H9 (cell line): ENCODE measurements around the gene GALNT13. TPM values are rescaled to one million over a fixed set of nuclear protein-coding genes. Genes with fewer than 3 reads are reported as not detected.

Experiments
- DNase-seq: peaks from one replicate; pipeline ENCODE4 v3.0.0-alpha.2; 2017
- H2AFZ ChIP-seq: one replicate; pipeline ENCODE4 v1.6.1; 2013; ENCODE audit warnings: mild to moderate bottlenecking, low read length, control low read depth, moderate library complexity
- H2AK5ac ChIP-seq: 2 replicates; pipeline ENCODE4 v1.6.1; 2013; ENCODE audit warnings: low read length, control low read depth, mixed read lengths; ENCODE audit not compliant: insufficient read length
- H2BK120ac ChIP-seq: one replicate; pipeline ENCODE4 v1.6.1; 2013; ENCODE audit warnings: low read depth, mild to moderate bottlenecking, low read length, control low read depth, inconsistent platforms; ENCODE audit not compliant: poor library complexity, severe bottlenecking
- H2BK12ac ChIP-seq: 2 replicates; pipeline ENCODE4 v1.6.1; 2013; ENCODE audit warnings: low read length, control low read depth, mixed read lengths, low read depth; ENCODE audit not compliant: insufficient read length
- H2BK15ac ChIP-seq: 2 replicates; pipeline ENCODE4 v1.6.1; 2013; ENCODE audit warnings: low read depth, low read length, control low read depth
- H2BK20ac ChIP-seq: one replicate; pipeline ENCODE4 v1.6.1; 2013; ENCODE audit warnings: low read depth, mild to moderate bottlenecking, low read length, control low read depth, inconsistent platforms; ENCODE audit not compliant: poor library complexity, severe bottlenecking
- H2BK5ac ChIP-seq: 2 replicates; pipeline ENCODE4 v1.6.1; 2013; ENCODE audit warnings: low read length, control low read depth, mixed read lengths; ENCODE audit not compliant: insufficient read length
- H3K14ac ChIP-seq: 2 replicates; pipeline ENCODE4 v1.6.1; 2013; ENCODE audit warnings: low read length, control low read depth; ENCODE audit not compliant: insufficient read depth
- H3K18ac ChIP-seq: 2 replicates; pipeline ENCODE4 v1.6.1; 2013; ENCODE audit warnings: low read depth, mild to moderate bottlenecking, mixed read lengths, low read length, control low read depth; ENCODE audit not compliant: insufficient read length
- H3K23ac ChIP-seq: 2 replicates; pipeline ENCODE4 v1.6.1; 2013; ENCODE audit warnings: low read length, control low read depth, mixed read lengths, low read depth; ENCODE audit not compliant: insufficient read length
- H3K23me2 ChIP-seq: 2 replicates; pipeline ENCODE4 v1.6.1; 2013; ENCODE audit warnings: low read depth, mild to moderate bottlenecking, mixed read lengths, low read length, control low read depth; ENCODE audit not compliant: insufficient read length, poor library complexity, severe bottlenecking
- H3K27ac ChIP-seq: 2 replicates; pipeline ENCODE4 v1.5.1; 2013; ENCODE audit warnings: low read length, control low read depth, mixed read lengths, low read depth; ENCODE audit not compliant: insufficient read length
- H3K27me3 ChIP-seq: 2 replicates; pipeline ENCODE4 v1.6.1; 2013; ENCODE audit warnings: low read length, control low read depth, inconsistent platforms; ENCODE audit not compliant: insufficient read depth
- H3K4ac ChIP-seq: 2 replicates; pipeline ENCODE4 v1.6.1; 2013; ENCODE audit warnings: low read depth, mild to moderate bottlenecking, control low read depth, inconsistent platforms, low read length, moderate library complexity
- H3K4me1 ChIP-seq: 2 replicates; pipeline ENCODE4 v1.6.1; 2013; ENCODE audit warnings: low read length, control low read depth, inconsistent platforms; ENCODE audit not compliant: insufficient read depth
- H3K4me2 ChIP-seq: 2 replicates; pipeline ENCODE4 v1.6.1; 2013; ENCODE audit warnings: low read length, control low read depth, mixed read lengths; ENCODE audit not compliant: insufficient read length, insufficient read depth
- H3K56ac ChIP-seq: 2 replicates; pipeline ENCODE4 v1.6.1; 2013; ENCODE audit warnings: low read depth, mild to moderate bottlenecking, mixed read lengths, low read length, control low read depth; ENCODE audit not compliant: insufficient read length
- H3K79me1 ChIP-seq: 2 replicates; pipeline ENCODE4 v1.6.1; 2013; ENCODE audit warnings: low read depth, mild to moderate bottlenecking, moderate library complexity, low read length, control low read depth, inconsistent platforms; ENCODE audit not compliant: insufficient read depth, poor library complexity, severe bottlenecking
- H3K79me2 ChIP-seq: 2 replicates; pipeline ENCODE4 v1.6.1; 2013; ENCODE audit warnings: low read length, control low read depth, inconsistent platforms; ENCODE audit not compliant: insufficient read depth
- H3K9ac ChIP-seq: 2 replicates; pipeline ENCODE4 v1.6.1; 2013; ENCODE audit warnings: low read length, control low read depth, mixed read lengths; ENCODE audit not compliant: insufficient read length; ENCODE audit errors: extremely low read depth
- H3K9me3 ChIP-seq: one replicate; pipeline ENCODE4 v1.6.1; 2013; ENCODE audit warnings: low read depth, low read length, inconsistent platforms; ENCODE audit not compliant: control insufficient read depth
- H3T11ph ChIP-seq: one replicate; pipeline ENCODE4 v1.6.1; 2013; ENCODE audit warnings: mild to moderate bottlenecking, low read length, control low read depth, inconsistent platforms
- H4K20me1 ChIP-seq: one replicate; pipeline ENCODE4 v1.6.1; 2013; ENCODE audit not compliant: control insufficient read depth, insufficient read length, insufficient read depth
- H4K5ac ChIP-seq: 2 replicates; pipeline ENCODE4 v1.6.1; 2013; ENCODE audit warnings: low read depth, mild to moderate bottlenecking, mixed read lengths, low read length, control low read depth; ENCODE audit not compliant: insufficient read length
- H4K8ac ChIP-seq: replicated peaks from 2 replicates; pipeline ENCODE4 v1.6.1; 2013; ENCODE audit warnings: low read length, control low read depth, mixed read lengths, low read depth; ENCODE audit not compliant: insufficient read length
- H4K91ac ChIP-seq: 2 replicates; pipeline ENCODE4 v1.6.1; 2013; ENCODE audit warnings: low read depth, mild to moderate bottlenecking, moderate library complexity, mixed read lengths, low read length, control low read depth; ENCODE audit not compliant: insufficient read length
- H3K27ac Mint-ChIP-seq, 3 experiments: 2 replicates in 2 of 3; 3 replicates in 1 of 3; pipeline ENCODE4 v1.8.0; 2020 to 2021; ENCODE audit warnings: mixed read lengths in 3 of 3, mild to moderate bottlenecking in 1 of 3, moderate library complexity in 1 of 3
- H3K27me3 Mint-ChIP-seq: 2 replicates; pipeline ENCODE4 v1.8.0; 2021; ENCODE audit warnings: low read depth, mild to moderate bottlenecking, moderate library complexity, mixed read lengths
- H3K36me3 Mint-ChIP-seq, 3 experiments: 2 replicates in 2 of 3; 3 replicates in 1 of 3; pipeline ENCODE4 v1.8.0; 2020 to 2021; ENCODE audit warnings: low read depth in 3 of 3, mixed read lengths in 3 of 3; ENCODE audit not compliant: insufficient read depth in 1 of 3
- H3K4me1 Mint-ChIP-seq, 2 experiments: 2 replicates each; pipeline ENCODE4 v1.8.0; 2020; ENCODE audit warnings: mixed read lengths in 2 of 2
- H3K4me3 Mint-ChIP-seq, 2 experiments: 2 replicates in 1 of 2; 3 replicates in 1 of 2; pipeline ENCODE4 v1.8.0; 2020 to 2021; ENCODE audit warnings: mild to moderate bottlenecking in 2 of 2, mixed read lengths in 2 of 2, moderate library complexity in 1 of 2
- H3K9me3 Mint-ChIP-seq, 2 experiments: 2 replicates in 1 of 2; 3 replicates in 1 of 2; pipeline ENCODE4 v1.8.0; 2020; ENCODE audit warnings: mild to moderate bottlenecking in 2 of 2, mixed read lengths in 2 of 2, moderate library complexity in 1 of 2
- CTCF ChIP-seq: fragments of 200-600 bp; sonication (generic); conservative IDR thresholded peaks from 3 replicates; pipeline ENCODE4 v1.8.0; 2021; ENCODE audit warnings: antibody characterized with exemption, mild to moderate bottlenecking
- total RNA-seq: library from RNA; stranded (reverse); gene quantifications from 2 replicates; pipeline ENCODE4 v1.2.1, GENCODE V29; 2021

GALNT13 gene
- total RNA-seq, 1 experiment from 2014 or later: 6.6 TPM

DNA sequence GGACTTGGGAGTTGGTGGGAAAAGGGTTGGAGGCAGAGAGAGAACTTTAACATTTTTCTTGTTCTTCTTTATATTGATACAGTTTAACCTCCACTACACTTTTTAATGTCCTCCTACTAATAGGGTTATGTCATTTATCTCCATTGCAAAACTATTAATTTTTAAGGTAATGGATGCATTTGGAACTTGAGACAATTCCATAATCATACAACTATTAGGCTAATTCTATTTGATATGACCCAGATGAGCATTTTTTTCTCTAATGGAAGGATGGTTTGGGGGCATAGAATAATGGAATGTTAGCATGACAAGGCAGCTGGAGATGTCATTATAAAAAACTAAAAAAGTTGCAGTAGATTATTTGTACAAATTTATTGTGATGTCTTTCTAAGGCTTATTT, 587.6 kb downstream of the GALNT13 start:
- no peak overlapping the region for H2AK5ac ChIP-seq
- Mint-ChIP-seq H3K27me3 (no peaks in the 10 kb centered on the region), H3K4me1 (no peaks in the 10 kb centered on the region), H3K9me3 (no peaks in the 10 kb centered on the region), H3K4me3 (no peak overlapping the region), H3K36me3 (no peaks in the 10 kb centered on the region), H3K27ac (no peak overlapping the region)
- TF ChIP-seq CTCF: no peak
- H2AFZ ChIP-seq: no peak overlapping the region
- H4K8ac ChIP-seq: no peak overlapping the region
- no peak overlapping the region for H2BK120ac ChIP-seq
- no peak overlapping the region for H2BK12ac ChIP-seq
- no peak for DNase-seq
- H3K4me2 ChIP-seq: no peak overlapping the region
- no peak overlapping the region for H3K9ac ChIP-seq
- no peak overlapping the region for H3K4ac ChIP-seq
- no peak overlapping the region for H3K23ac ChIP-seq
- no peaks in the 10 kb centered on the region for H3K23me2 ChIP-seq
- H3K56ac ChIP-seq: no peak overlapping the region
- no peak overlapping the region for H2BK5ac ChIP-seq
- H3K79me2 ChIP-seq: no peaks in the 10 kb centered on the region
- H4K91ac ChIP-seq: no peak overlapping the region
- no peak overlapping the region for H2BK20ac ChIP-seq
- no peaks in the 10 kb centered on the region for H3K4me1 ChIP-seq
- no peak overlapping the region for H4K5ac ChIP-seq
- H3K27me3 ChIP-seq: no peaks in the 10 kb centered on the region
- H3K14ac ChIP-seq: no peak overlapping the region
- no peak overlapping the region for H3T11ph ChIP-seq
- H3K27ac ChIP-seq: no peak overlapping the region
- no peak overlapping the region for H3K18ac ChIP-seq
- no peak overlapping the region for H2BK15ac ChIP-seq
- no peaks in the 10 kb centered on the region for H3K79me1 ChIP-seq
- H4K20me1 ChIP-seq: no peaks in the 10 kb centered on the region
- H3K9me3 ChIP-seq: no peaks in the 10 kb centered on the region
